ENCODE data around the gene HAUS5. TPM values are rescaled to one million over a fixed set of nuclear protein-coding genes. Genes with fewer than 3 reads are reported as not detected.

HAUS5 gene
- total and polyA plus RNA-seq, 9 donors, result 8.8 to 24.5 (median 19.4) TPM

DNA sequence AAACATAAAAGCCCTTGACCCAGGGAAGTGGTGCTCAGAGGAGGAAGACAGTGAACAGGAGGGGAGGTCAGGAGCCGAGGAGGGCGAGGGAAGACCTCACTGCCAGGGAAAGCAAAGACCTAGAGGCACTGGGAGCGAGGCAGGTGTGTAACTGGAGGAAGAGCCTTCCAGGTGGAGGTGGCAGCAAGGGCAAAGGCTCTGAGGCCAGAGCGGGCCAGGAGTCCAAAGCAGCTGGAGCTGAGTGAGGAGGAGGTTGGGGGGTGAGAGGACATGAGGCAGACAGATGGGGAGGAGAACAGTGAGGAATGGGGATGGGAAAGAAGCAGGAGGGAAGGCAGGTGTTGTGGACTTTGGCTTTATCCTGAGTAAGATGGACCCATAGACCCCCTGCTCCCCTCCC, 57.4 kb downstream of the HAUS5 start:
- 43 to 68% (median 63%) methylated on average over 4 of the region's 4 CpGs for WGBS, 3 donors

DNA sequence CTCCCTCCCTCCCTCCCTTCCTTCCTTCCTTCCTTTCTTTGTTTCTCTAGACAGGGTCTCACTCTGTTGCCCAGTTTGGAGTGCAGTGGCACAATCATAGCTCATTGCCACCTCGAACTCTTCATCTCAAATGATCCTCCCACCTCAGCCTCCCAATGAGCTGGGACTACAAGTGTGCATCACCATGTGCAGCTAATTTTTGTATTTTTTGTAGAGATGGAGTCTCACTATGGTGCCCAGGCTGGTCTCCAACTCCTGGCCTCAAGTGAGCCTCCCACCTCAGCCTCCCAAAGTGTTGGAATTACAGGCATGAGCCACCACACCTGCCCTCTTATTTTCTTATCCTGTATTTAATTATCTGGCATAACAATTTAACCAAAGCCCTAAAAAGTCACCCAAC, 58.2 kb downstream of the HAUS5 start:
- Histone ChIP-seq H3K27me3 (no peaks in the 10 kb centered on the region), H3K36me3 (no peaks in the 10 kb centered on the region), H3K4me3 (no peak overlapping the region), H3K4me1 (ENCODE audit: insufficient read depth) (peaks cover 2% of the 10 kb centered on the region), H3K27ac (no peak overlapping the region), H3K9me3 (no peaks in the 10 kb centered on the region)
- TF ChIP-seq EP300 (IDR thresholded peaks at IDR 0.05), result no peak
- no peak for TF ChIP-seq POLR2A (IDR thresholded peaks at IDR 0.05)
- TF ChIP-seq, protein P1, sequence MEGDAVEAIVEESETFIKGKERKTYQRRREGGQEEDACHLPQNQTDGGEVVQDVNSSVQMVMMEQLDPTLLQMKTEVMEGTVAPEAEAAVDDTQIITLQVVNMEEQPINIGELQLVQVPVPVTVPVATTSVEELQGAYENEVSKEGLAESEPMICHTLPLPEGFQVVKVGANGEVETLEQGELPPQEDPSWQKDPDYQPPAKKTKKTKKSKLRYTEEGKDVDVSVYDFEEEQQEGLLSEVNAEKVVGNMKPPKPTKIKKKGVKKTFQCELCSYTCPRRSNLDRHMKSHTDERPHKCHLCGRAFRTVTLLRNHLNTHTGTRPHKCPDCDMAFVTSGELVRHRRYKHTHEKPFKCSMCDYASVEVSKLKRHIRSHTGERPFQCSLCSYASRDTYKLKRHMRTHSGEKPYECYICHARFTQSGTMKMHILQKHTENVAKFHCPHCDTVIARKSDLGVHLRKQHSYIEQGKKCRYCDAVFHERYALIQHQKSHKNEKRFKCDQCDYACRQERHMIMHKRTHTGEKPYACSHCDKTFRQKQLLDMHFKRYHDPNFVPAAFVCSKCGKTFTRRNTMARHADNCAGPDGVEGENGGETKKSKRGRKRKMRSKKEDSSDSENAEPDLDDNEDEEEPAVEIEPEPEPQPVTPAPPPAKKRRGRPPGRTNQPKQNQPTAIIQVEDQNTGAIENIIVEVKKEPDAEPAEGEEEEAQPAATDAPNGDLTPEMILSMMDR (IDR thresholded peaks at IDR 0.05), result no peak
- WGBS, 3 donors, result 78 to 91% (median 83%) methylated on average over 1 of the region's 1 CpG
- no peak for DNase-seq
- intact Hi-C loops (cut with DNase I), result no loop called here

More for the DNA sequence above, 57.4 kb downstream of the HAUS5 start:
- H3K36me3 ChIP-seq, result no peaks in the 10 kb centered on the region
- H3K27ac ChIP-seq, result no peak overlapping the region
- H3K27me3 ChIP-seq, result no peaks in the 10 kb centered on the region
- DNase-seq, result no peak
- TF ChIP-seq, protein P1 (IDR thresholded peaks at IDR 0.05), result no peak
- TF ChIP-seq POLR2A (IDR thresholded peaks at IDR 0.05) (no peak), EP300 (IDR thresholded peaks at IDR 0.05) (no peak)
- H3K9me3 ChIP-seq, result no peaks in the 10 kb centered on the region
- peaks cover 2% of the 10 kb centered on the region for H3K4me1 ChIP-seq (ENCODE audit: insufficient read depth)
- intact Hi-C loops (cut with DNase I), result no loop called here
- H3K4me3 ChIP-seq, result no peak overlapping the region

GRCh38 chr19:35671818-35672217, 59.3 kb downstream of the HAUS5 start:
- Histone ChIP-seq H3K36me3 (no peaks in the 10 kb centered on the region), H3K4me1 (ENCODE audit: insufficient read depth) (peaks cover 2% of the 10 kb centered on the region), H3K27ac (no peak overlapping the region), H3K27me3 (no peaks in the 10 kb centered on the region), H3K4me3 (no peak overlapping the region), H3K9me3 (no peaks in the 10 kb centered on the region)
- no peak for TF ChIP-seq POLR2A (IDR thresholded peaks at IDR 0.05)
- TF ChIP-seq, protein P1 (IDR thresholded peaks at IDR 0.05), result no peak
- TF ChIP-seq EP300 (IDR thresholded peaks at IDR 0.05), result no peak
- intact Hi-C loops (cut with DNase I), result no loop called here
- WGBS, 3 donors, result 41 to 53% (median 44%) methylated on average over 3 of the region's 3 CpGs
- DNase-seq, result no peak

GRCh38 chr19:35673121-35673804, 60.7 kb downstream of the HAUS5 start:
- H3K27ac ChIP-seq, result no peak overlapping the region
- TF ChIP-seq EP300 (IDR thresholded peaks at IDR 0.05), result no peak
- TF ChIP-seq, protein P1 (IDR thresholded peaks at IDR 0.05), result no peak
- TF ChIP-seq POLR2A (IDR thresholded peaks at IDR 0.05), result no peak
- peaks cover 2% of the 10 kb centered on the region for H3K4me1 ChIP-seq (ENCODE audit: insufficient read depth)
- intact Hi-C loops (cut with DNase I), result no loop called here
- H3K9me3 ChIP-seq, result no peaks in the 10 kb centered on the region
- WGBS, 3 donors, result 6 to 8% (median 6%) methylated on average over 39 of the region's 39 CpGs
- no peaks in the 10 kb centered on the region for H3K36me3 ChIP-seq
- DNase-seq, result no peak
- no peak overlapping the region for H3K4me3 ChIP-seq
- no peaks in the 10 kb centered on the region for H3K27me3 ChIP-seq

Other genes with a start within 250 kb of the HAUS5 start
- not detected for gene GPR42, start 241.7 kb upstream of the HAUS5 start, total RNA-seq
- gene GPR42, start 241.7 kb upstream of the HAUS5 start, polyA plus RNA-seq, result not detected
- under 1 TPM in 2 of 7 donors, not detected in 5; 0.20 to 0.32 TPM for gene FFAR2, start 164.5 kb upstream of the HAUS5 start, total RNA-seq
- under 1 TPM; 0.32 to 0.47 TPM for gene FFAR2, start 164.5 kb upstream of the HAUS5 start, polyA plus RNA-seq
- 1 to 10 TPM in 1 of 7 donors, under 1 TPM in 4, not detected in 2; 0.54 to 1.6 (median 0.75) TPM for gene KRTDAP, start 122.3 kb upstream of the HAUS5 start, total RNA-seq
- gene KRTDAP, start 122.3 kb upstream of the HAUS5 start, polyA plus RNA-seq, result not detected
- gene DMKN, start 99.1 kb upstream of the HAUS5 start, total RNA-seq, result 100 to 1,000 TPM in 3 of 7 donors, 10 to 100 TPM in 4; 82.1 to 177 (median 98.4) TPM
- gene DMKN, start 99.1 kb upstream of the HAUS5 start, polyA plus RNA-seq, result 10 to 100 TPM; 58.3 to 59.0 TPM
- gene SBSN, start 84.4 kb upstream of the HAUS5 start, total RNA-seq, result not detected
- gene SBSN, start 84.4 kb upstream of the HAUS5 start, polyA plus RNA-seq, result not detected
- gene GAPDHS, start 79.3 kb upstream of the HAUS5 start, total RNA-seq, result not detected
- not detected for gene GAPDHS, start 79.3 kb upstream of the HAUS5 start, polyA plus RNA-seq
- gene TMEM147, start 67.1 kb upstream of the HAUS5 start, total RNA-seq, result 10 to 100 TPM; 61.4 to 87.7 (median 66.8) TPM
- 100 to 1,000 TPM in 1 of 2 donors, 10 to 100 TPM in 1; 80.9 to 105 TPM for gene TMEM147, start 67.1 kb upstream of the HAUS5 start, polyA plus RNA-seq
- not detected for gene ATP4A, start 49.1 kb upstream of the HAUS5 start, total RNA-seq
- under 1 TPM in 1 of 2 donors, not detected in 1; 0.02 TPM for gene ATP4A, start 49.1 kb upstream of the HAUS5 start, polyA plus RNA-seq
- not detected for gene PMIS2, start 26.6 kb upstream of the HAUS5 start, total RNA-seq
- not detected for gene PMIS2, start 26.6 kb upstream of the HAUS5 start, polyA plus RNA-seq
- 10 to 100 TPM; 43.0 to 90.4 (median 78.1) TPM for gene RBM42, start 16.3 kb downstream of the HAUS5 start, total RNA-seq
- gene RBM42, start 16.3 kb downstream of the HAUS5 start, polyA plus RNA-seq, result 10 to 100 TPM in 1 of 2 donors, 1 to 10 TPM in 1; 6.1 to 68.0 TPM
- 1 to 10 TPM in 5 of 7 donors, under 1 TPM in 2; 0.79 to 2.5 (median 1.4) TPM for gene ETV2, start 29.0 kb downstream of the HAUS5 start, total RNA-seq
- 1 to 10 TPM in 1 of 2 donors, not detected in 1; 1.9 TPM for gene ETV2, start 29.0 kb downstream of the HAUS5 start, polyA plus RNA-seq
- gene COX6B1, start 35.6 kb downstream of the HAUS5 start, total RNA-seq, result 100 to 1,000 TPM; 181 to 320 (median 243) TPM
- gene COX6B1, start 35.6 kb downstream of the HAUS5 start, polyA plus RNA-seq, result 100 to 1,000 TPM; 466 to 601 TPM
- not detected for gene UPK1A, start 53.8 kb downstream of the HAUS5 start, total RNA-seq
- under 1 TPM; 0.06 to 0.20 TPM for gene UPK1A, start 53.8 kb downstream of the HAUS5 start, polyA plus RNA-seq
- gene ZBTB32, start 91.8 kb downstream of the HAUS5 start, total RNA-seq, result under 1 TPM in 1 of 7 donors, not detected in 6; 0.41 TPM
- not detected for gene ZBTB32, start 91.8 kb downstream of the HAUS5 start, polyA plus RNA-seq
- 10 to 100 TPM; 13.0 to 53.7 (median 38.4) TPM for gene KMT2B, start 105.3 kb downstream of the HAUS5 start, total RNA-seq
- gene KMT2B, start 105.3 kb downstream of the HAUS5 start, polyA plus RNA-seq, result 10 to 100 TPM in 1 of 2 donors, 1 to 10 TPM in 1; 8.8 to 27.2 TPM
- gene IGFLR1, start 129.7 kb downstream of the HAUS5 start, total RNA-seq, result 10 to 100 TPM in 3 of 7 donors, 1 to 10 TPM in 4; 3.6 to 12.8 (median 7.6) TPM
- 1 to 10 TPM in 1 of 2 donors, under 1 TPM in 1; 0.93 to 9.0 TPM for gene IGFLR1, start 129.7 kb downstream of the HAUS5 start, polyA plus RNA-seq
- 10 to 100 TPM; 16.7 to 37.5 (median 25.6) TPM for gene U2AF1L4, start 132.7 kb downstream of the HAUS5 start, total RNA-seq
- gene U2AF1L4, start 132.7 kb downstream of the HAUS5 start, polyA plus RNA-seq, result 10 to 100 TPM; 16.7 to 37.7 TPM
- 10 to 100 TPM; 23.4 to 90.4 (median 44.9) TPM for gene PSENEN, start 132.9 kb downstream of the HAUS5 start, total RNA-seq
- gene PSENEN, start 132.9 kb downstream of the HAUS5 start, polyA plus RNA-seq, result 10 to 100 TPM; 34.0 to 44.6 TPM
- gene LIN37, start 135.8 kb downstream of the HAUS5 start, total RNA-seq, result 10 to 100 TPM; 14.5 to 25.6 (median 19.1) TPM
- gene LIN37, start 135.8 kb downstream of the HAUS5 start, polyA plus RNA-seq, result 10 to 100 TPM in 1 of 2 donors, 1 to 10 TPM in 1; 9.8 to 24.1 TPM
- 100 to 1,000 TPM in 6 of 7 donors, 10 to 100 TPM in 1; 44.9 to 276 (median 232) TPM for gene HSPB6, start 144.3 kb downstream of the HAUS5 start, total RNA-seq
- 100 to 1,000 TPM; 101 to 434 TPM for gene HSPB6, start 144.3 kb downstream of the HAUS5 start, polyA plus RNA-seq
- gene PROSER3, start 145.4 kb downstream of the HAUS5 start, total RNA-seq, result 10 to 100 TPM in 5 of 7 donors, 1 to 10 TPM in 2; 3.3 to 59.0 (median 32.0) TPM
- gene PROSER3, start 145.4 kb downstream of the HAUS5 start, polyA plus RNA-seq, result 10 to 100 TPM; 12.6 to 12.9 TPM
- 10 to 100 TPM; 14.7 to 52.7 (median 46.1) TPM for gene ARHGAP33, start 162.8 kb downstream of the HAUS5 start, total RNA-seq
- 10 to 100 TPM in 1 of 2 donors, under 1 TPM in 1; 0.95 to 18.5 TPM for gene ARHGAP33, start 162.8 kb downstream of the HAUS5 start, polyA plus RNA-seq
- under 1 TPM in 1 of 7 donors, not detected in 6; 0.41 TPM for gene PRODH2, start 200.1 kb downstream of the HAUS5 start, total RNA-seq
- not detected for gene PRODH2, start 200.1 kb downstream of the HAUS5 start, polyA plus RNA-seq
- gene NPHS1, start 239.8 kb downstream of the HAUS5 start, total RNA-seq, result 1 to 10 TPM in 1 of 7 donors, under 1 TPM in 1, not detected in 5; 0.12 to 1.0 TPM
- under 1 TPM in 1 of 2 donors, not detected in 1; 0.01 TPM for gene NPHS1, start 239.8 kb downstream of the HAUS5 start, polyA plus RNA-seq
- under 1 TPM in 2 of 7 donors, not detected in 5; 0.12 to 0.15 TPM for gene KIRREL2, start 244.2 kb downstream of the HAUS5 start, total RNA-seq
- gene KIRREL2, start 244.2 kb downstream of the HAUS5 start, polyA plus RNA-seq, result under 1 TPM; 0.02 to 0.05 TPM